ENCODE results near the gene GLT8D1. TPM values are rescaled to one million over a fixed set of nuclear protein-coding genes. Genes with fewer than 3 reads are reported as not detected.

GLT8D1 gene
- total RNA-seq, 4 donors from 2014 or later, result 31.6 to 40.3 (median 35.7) TPM

DNA sequence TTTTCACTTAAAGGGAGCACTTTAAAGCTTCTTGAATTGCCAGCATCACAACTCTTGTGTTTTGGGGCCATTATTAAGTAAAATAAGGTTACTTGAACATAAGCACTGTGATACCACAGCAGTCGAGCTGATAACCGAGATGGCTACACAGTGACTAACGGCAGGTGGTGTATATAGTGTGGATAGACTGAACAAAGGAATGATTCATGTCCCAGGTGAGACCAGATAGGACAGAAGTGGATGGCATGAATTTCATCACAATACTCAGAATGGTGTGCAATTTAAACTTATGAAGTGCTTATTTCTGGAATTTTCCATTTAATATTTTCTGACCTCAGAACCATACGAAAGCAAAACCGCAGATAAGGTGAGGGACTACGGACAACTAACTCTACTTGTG is 60.0 kb downstream of the GLT8D1 start:
- H3K9me3 ChIP-seq, result no peaks in the 10 kb centered on the region
- TF ChIP-seq POLR2A (IDR thresholded peaks at IDR 0.05; ENCODE audit: low read depth) (no peak), POLR2AphosphoS5 (IDR thresholded peaks at IDR 0.05) (no peak), EP300 (IDR thresholded peaks at IDR 0.05) (no peak)
- TF ChIP-seq, protein P1, sequence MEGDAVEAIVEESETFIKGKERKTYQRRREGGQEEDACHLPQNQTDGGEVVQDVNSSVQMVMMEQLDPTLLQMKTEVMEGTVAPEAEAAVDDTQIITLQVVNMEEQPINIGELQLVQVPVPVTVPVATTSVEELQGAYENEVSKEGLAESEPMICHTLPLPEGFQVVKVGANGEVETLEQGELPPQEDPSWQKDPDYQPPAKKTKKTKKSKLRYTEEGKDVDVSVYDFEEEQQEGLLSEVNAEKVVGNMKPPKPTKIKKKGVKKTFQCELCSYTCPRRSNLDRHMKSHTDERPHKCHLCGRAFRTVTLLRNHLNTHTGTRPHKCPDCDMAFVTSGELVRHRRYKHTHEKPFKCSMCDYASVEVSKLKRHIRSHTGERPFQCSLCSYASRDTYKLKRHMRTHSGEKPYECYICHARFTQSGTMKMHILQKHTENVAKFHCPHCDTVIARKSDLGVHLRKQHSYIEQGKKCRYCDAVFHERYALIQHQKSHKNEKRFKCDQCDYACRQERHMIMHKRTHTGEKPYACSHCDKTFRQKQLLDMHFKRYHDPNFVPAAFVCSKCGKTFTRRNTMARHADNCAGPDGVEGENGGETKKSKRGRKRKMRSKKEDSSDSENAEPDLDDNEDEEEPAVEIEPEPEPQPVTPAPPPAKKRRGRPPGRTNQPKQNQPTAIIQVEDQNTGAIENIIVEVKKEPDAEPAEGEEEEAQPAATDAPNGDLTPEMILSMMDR (IDR thresholded peaks at IDR 0.05), result no peak
- H3K27ac ChIP-seq (replicated peaks in 1 of 4), result no peak overlapping the region
- H3K27me3 ChIP-seq, result no peaks in the 10 kb centered on the region
- peaks cover 37 to 98% (median 84%) of the 10 kb centered on the region in 4 donors for H3K36me3 ChIP-seq
- H3K4me3 ChIP-seq, result no peak overlapping the region
- no peaks in the 10 kb centered on the region for H3K4me1 ChIP-seq
- DNase-seq (ENCODE audit: extremely low spot score), result no peak
- intact Hi-C loops (cut with DNase I), result no loop called here
- WGBS, result 95% methylated on average over 6 of the region's 6 CpGs

Small RNA genes lying within 50 kb of the gene (small RNA-seq; reads per million reads assigned to genes)
- gene AC006254.2 (0 reads per million in 3 donors), gene RF00569 (3,477 to 4,433 (median 3,655) reads per million in 3 donors), gene RF01183 (0 reads per million in 3 donors), gene SNORD19 (0 reads per million in 3 donors), gene SNORD19B (0 reads per million in 3 donors), gene SNORD69 (2,507 to 3,030 (median 2,678) reads per million in 3 donors)

Other genes starting within 250 kb of the GLT8D1 start
- gene STAB1, start 210.5 kb downstream of the GLT8D1 start, total RNA-seq, result 100 to 1,000 TPM; 101 to 127 (median 118) TPM
- gene NT5DC2, start 171.9 kb downstream of the GLT8D1 start, total RNA-seq, result 10 to 100 TPM; 58.0 to 87.4 (median 72.9) TPM
- gene UQCC5, start 169.2 kb downstream of the GLT8D1 start, total RNA-seq, result 10 to 100 TPM in 1 of 4 donors, 1 to 10 TPM in 3; 1.3 to 60.6 (median 7.0) TPM
- 10 to 100 TPM; 79.4 to 99.3 (median 82.8) TPM for gene PBRM1, start 19.9 kb downstream of the GLT8D1 start, total RNA-seq
- 10 to 100 TPM; 28.4 to 71.1 (median 29.3) TPM for gene GNL3, start 19.8 kb downstream of the GLT8D1 start, total RNA-seq
- 10 to 100 TPM; 67.3 to 95.3 (median 88.7) TPM for gene SPCS1, start 315 bp upstream of the GLT8D1 start, total RNA-seq
- gene NEK4, start 65.1 kb upstream of the GLT8D1 start, total RNA-seq, result 10 to 100 TPM; 19.1 to 29.2 (median 23.6) TPM
- gene ITIH1, start 71.8 kb upstream of the GLT8D1 start, total RNA-seq, result not detected
- 1 to 10 TPM in 2 of 4 donors, under 1 TPM in 2; 0.83 to 3.2 (median 1.5) TPM for gene ITIH3, start 89.0 kb upstream of the GLT8D1 start, total RNA-seq
- 1 to 10 TPM; 2.0 to 4.6 (median 2.8) TPM for gene ITIH4, start 124.9 kb upstream of the GLT8D1 start, total RNA-seq
- gene MUSTN1, start 129.2 kb upstream of the GLT8D1 start, total RNA-seq, result 10 to 100 TPM in 3 of 4 donors, 1 to 10 TPM in 1; 6.6 to 17.7 (median 12.5) TPM
- 10 to 100 TPM; 10.4 to 23.6 (median 14.7) TPM for gene STIMATE, start 191.8 kb upstream of the GLT8D1 start, total RNA-seq

Measured in esophagus muscularis mucosa (tissue), 4 donors.